HG03039 (cell line): Measurements from ENCODE around the gene RPL3.
"Not testable (repeated sequence)": the region's sequence is repeated elsewhere in the genome, so short reads cannot be mapped to it uniquely, and the experiment has no call there.

Experiments used
- ATAC-seq: cut with Tn5 transposase; IDR thresholded peaks from one replicate; pipeline ENCODE4 v1.9.1; 2021; ENCODE audit warnings: mild to moderate bottlenecking, moderate library complexity; ENCODE audit not compliant: unreplicated experiment

The RPL3 gene

GRCh38 chr22:39319284-39320022 lies at the start of gene RPL3:
Gene RPL3, minus strand, starts transcription at chr22:39319623. Its CDS starts 26 bp downstream, at chr22:39319597.
- peak; percentile 79 for ATAC-seq

- ATAC-seq, result no peak
Observed at GRCh38 chr22:39369186-39369585, 49.8 kb upstream of the RPL3 start.

GRCh38 chr22:39368461-39368911 lies 49.1 kb upstream of the RPL3 start:
- ATAC-seq, result no peak

DNA sequence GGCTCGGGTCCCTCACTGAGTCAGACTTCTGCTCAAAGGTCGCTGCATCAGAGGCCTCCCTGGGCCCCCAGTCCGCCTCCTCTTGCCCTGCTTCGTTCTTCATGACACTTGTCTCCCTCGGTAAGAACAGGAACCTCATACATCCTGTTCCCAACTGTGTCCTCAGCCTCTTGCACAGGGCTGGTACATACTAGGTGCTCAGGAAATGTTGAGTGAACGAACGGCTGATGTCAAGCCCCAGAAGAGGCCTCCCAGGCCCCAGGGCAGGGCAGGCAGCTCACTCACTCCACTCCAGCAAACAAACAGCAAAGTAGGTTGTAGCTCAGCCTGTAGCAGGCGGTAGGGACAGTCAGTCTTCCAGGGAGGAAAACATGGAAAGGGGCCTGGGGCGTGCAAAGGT lies 47.6 kb upstream of the RPL3 start:
- no peak for ATAC-seq

- ATAC-seq, result no peak
Observed at GRCh38 chr22:39365492-39365780, 46.0 kb upstream of the RPL3 start.

DNA sequence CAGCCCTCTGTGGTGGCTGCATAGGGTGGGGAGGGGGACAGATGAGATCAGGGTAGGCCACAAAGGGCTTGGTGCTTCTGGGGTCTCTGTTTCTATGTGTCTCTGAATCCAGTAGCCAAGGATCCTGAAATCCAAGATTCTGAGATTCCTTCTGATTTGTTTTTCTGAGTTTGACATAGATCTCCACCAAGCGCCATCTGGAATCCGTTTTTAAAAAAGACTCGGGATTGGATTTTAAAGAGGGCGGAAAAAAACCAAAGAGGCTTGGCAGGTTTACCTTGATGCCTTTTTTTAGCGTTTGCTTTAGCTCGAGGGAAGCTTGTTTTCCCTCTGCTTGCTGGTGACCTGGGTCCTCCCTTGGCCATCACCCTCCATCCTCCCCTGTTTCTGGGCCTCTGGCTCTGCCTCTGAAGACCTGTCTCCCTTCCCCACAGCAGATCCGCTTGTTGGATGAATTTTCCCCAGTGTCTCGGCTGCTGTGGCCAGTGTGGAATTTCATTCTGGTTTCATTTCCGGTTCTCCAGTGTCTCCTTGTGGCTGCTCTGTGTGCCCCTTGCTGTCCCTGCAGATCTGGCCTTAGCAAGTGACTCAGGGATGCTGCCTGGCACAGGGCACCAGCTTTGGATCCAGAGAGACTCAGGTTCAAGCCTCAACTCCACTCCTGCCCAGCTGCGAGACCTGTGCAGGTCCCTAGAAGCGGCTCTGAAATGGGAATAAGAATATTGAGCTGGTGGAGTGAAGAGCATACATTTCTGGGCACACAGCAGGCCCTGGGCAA lies 45.5 kb upstream of the RPL3 start:
- ATAC-seq, result no peak

GRCh38 chr22:39363751-39364515 lies 44.5 kb upstream of the RPL3 start:
- no peak for ATAC-seq

- no peak for ATAC-seq
Observed at GRCh38 chr22:39362932-39363331, 43.5 kb upstream of the RPL3 start.

GRCh38 chr22:39362271-39362670 lies 42.8 kb upstream of the RPL3 start:
- no peak for ATAC-seq

- ATAC-seq, result no peak
Observed at GRCh38 chr22:39361496-39361895, 42.1 kb upstream of the RPL3 start.

GRCh38 chr22:39360674-39361413 lies 41.4 kb upstream of the RPL3 start:
- ATAC-seq, result no peak

DNA sequence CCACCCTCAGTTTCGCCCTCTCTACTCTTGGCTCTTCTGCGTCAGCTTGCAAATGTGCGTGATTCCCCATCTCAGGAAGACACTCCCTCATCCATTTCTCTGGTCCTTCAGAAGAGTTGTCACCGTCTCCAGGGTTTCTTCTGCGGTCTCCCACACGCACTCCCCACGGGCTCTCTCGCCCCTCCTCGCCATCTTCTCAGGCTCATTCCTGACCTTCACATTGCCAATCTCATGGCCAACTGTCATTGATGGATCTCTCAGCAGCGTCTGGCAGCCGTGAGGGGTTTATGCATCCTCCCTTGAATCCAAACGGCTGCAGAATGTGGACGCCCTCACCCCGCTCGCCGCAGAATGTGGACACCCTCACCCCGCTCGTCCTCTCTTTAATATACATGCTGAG lies 40.8 kb upstream of the RPL3 start:
- ATAC-seq, result no peak

DNA sequence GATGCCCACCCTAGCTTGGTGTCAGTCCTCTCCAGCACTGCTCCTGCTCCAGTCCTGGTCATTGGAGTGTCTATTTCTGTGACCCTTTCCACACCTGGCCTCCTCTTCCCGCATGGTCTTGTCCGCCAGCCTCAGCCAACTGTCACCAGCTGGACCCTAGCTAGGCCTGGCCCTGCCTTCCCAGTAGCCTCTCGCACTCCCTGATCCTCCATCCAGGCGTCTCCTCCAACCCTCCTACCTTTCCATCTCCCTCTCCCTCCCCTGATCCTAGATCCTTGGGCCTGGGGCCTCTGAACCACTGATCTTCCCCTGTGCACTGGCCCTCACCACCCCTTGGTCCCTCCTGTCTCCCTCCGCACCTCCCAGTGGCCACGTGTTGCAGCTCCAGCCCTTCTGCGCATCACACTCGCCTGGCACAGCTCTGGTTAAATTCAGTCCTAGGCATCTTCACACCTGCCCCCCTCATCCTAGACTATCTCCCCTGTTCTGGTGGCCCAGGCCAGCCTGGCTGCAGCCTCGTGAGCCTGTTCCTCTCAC lies 40.3 kb upstream of the RPL3 start:
- ATAC-seq, result no peak

DNA sequence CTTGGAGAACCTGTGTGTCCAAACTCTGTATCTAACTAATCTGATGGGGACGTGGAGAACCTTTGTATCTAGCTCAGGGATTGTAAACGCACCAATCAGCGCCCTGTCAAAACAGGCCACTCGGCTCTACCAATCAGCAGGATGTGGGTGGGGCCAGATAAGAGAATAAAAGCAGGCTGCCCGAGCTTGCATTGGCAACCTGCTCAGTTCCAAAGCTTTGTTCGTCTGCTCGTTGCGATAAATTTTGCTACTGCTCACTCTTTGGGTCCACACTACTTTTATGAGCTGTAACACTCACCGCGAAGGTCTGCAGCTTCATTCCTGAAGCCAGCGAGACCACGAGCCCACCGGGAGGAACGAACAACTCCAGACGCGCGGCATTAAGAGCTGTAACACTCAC lies 38.8 kb upstream of the RPL3 start:
- ATAC-seq, result not testable (repeated sequence)

GRCh38 chr22:39357110-39358108 lies 38.0 kb upstream of the RPL3 start:
- not testable (repeated sequence) for ATAC-seq

- no peak for ATAC-seq
Observed at GRCh38 chr22:39356464-39356863, 37.0 kb upstream of the RPL3 start.

DNA sequence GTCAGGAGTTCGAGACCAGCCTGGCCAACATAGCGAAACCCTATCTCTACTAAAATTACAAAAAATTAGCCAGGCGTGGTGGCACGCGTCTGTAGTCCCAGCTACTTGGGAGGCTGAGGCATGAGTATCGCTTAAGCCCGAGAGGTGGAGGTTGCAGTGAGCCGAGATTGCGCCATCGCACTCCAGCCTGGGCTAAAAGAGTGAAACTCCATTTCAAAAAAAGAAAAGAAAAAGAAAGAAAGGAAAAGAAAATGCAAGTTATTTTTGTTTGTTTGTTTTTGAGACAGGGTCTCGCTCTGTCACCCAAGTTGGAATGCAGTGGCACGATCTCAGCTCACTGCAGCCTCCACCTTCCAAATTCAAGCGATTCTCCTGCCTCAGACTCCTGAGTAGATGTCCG lies 36.4 kb upstream of the RPL3 start:
- ATAC-seq, result not testable (repeated sequence)

GRCh38 chr22:39355080-39355479 lies 35.7 kb upstream of the RPL3 start:
- ATAC-seq, result no peak

GRCh38 chr22:39353346-39353745 lies 33.9 kb upstream of the RPL3 start:
- no peak for ATAC-seq
